Activated CD4-positive, CD25-positive, alpha-beta regulatory T cell treated with anti-CD3 and anti-CD28 coated beads, Interleukin-2, amount 50 U/mL, for 16 hours (primary cell): ENCODE measurements around the gene PHF1.

Source experiments
- DNase-seq: peaks from one replicate; pipeline ENCODE4 v3.0.0-alpha.2; 2020; ENCODE audit warnings: low read depth, low spot score

Gene PHF1

DNA sequence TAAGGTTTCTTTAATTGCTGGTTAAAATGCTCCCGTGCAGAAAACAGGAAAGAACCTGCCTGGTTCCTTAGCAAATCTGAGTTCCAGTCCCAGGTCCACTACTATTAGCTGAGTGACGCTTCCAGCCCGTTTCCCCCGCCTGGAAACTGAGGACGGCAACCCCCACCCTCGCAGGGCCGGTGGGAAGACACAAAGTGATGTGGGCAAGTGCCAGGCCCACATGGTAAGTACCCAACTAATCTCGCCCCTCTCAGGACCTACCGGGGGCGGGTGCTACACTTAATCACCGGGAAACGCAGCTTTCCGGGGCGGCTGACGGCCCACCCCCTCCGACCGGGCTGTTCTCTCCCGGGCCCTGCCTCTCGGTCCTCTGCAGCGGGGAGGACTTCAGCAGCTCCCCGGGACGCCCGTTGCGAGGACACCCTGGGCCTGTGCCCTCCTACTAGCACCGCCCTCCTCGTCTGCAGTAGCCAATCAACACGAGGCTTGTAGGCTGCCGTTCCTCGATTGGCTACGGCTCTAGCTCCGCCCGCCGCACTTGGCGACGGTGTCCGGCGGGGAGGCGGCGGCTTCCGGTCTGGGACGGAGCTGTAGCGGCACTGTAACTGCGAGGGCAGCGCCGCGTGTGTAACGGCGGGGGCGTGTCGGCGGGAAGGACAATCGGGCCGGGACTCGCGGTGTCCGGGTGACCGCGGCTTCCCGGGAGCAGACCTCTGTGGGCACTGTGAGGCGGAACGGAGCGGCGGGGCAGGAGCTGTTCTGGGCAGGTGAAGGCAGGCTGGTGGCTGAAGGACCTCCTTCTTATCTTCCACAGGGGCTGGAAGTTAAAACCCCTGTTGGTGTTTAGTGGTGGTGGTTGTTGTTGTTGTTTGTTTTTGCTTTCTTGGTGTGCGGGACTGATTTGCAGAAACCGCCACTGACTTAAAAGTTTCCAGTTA lies 43.5 kb downstream of the PHF1 start, which contains the start of gene ZBTB9:
ZBTB9 (plus strand) TSS at position 568 of the 938 bp plus-strand sequence. CDS start 525 bp downstream, outside the sequence.
- peak; percentile 89 for DNase-seq

DNA sequence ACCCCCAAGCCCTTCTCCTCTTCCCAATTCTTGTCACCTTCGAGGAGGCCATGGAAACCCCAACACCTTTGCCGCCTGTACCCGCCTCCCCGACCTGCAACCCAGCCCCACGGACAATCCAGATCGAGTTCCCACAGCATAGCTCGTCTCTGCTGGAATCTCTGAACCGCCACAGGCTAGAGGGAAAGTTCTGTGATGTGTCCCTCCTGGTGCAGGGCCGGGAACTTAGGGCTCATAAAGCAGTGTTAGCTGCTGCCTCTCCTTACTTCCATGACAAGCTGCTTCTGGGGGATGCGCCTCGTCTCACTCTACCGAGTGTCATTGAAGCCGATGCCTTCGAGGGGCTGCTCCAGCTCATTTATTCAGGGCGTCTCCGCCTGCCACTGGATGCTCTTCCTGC lies 44.2 kb downstream of the PHF1 start:
- DNase-seq = no peak

DNA sequence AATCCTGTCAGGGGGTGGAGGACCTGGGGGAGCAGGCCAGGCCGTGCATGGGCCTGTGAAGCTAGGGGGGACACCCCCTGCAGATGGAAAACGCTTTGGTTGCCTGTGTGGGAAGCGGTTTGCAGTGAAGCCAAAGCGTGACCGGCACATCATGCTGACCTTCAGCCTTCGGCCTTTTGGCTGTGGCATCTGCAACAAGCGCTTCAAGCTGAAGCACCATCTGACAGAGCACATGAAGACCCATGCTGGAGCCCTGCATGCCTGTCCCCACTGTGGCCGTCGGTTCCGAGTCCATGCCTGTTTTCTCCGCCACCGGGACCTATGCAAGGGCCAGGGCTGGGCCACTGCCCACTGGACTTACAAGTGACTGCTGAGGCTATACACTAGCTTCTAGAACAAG lies 45.3 kb downstream of the PHF1 start:
- no peak for DNase-seq

DNA sequence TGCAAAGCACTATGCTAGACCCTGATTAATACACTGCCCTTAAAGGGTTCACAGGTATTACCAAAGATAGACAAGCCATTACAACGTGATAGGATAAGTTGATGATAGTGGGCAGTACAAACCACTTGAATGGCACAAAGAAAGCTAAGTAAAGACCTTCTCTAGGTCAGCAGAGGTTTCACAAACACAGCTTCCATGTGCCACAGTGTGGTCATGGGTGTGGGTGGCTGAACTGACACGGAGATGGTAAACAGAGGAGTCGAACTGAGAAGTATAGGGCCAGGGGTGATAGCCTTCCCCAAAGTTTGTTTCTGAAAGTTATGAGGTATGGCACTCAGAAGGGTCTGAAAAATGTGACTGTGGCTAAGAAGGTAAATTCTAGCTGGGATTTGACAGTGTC lies 47.9 kb downstream of the PHF1 start:
- DNase-seq = no peak

DNA sequence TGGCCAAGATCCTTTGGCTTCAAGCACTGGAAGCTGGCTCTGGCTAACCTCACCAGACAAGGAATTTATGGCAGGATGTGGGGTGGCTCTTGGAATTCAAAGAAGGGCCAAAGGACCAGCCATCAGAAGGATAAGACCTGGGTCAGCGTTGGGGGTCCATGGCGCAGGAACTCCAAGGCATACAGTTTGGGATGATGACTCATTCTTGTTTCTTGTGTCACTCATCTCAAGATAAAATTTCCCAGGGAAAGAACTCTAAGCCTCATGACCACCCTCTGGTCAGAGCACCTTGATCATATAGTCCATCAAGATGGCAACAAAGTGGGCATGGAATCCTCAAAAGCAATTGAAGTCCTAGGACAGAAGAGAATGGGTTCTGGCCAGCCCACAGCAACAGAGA lies 48.4 kb downstream of the PHF1 start:
- no peak for DNase-seq
